Choroid plexus epithelial cell (primary cell): ENCODE results near the gene FDXACB1.

Experiments used
- DNase-seq: peaks from one replicate; pipeline ENCODE4 v3.0.0-alpha.2; 2010; ENCODE audit warnings: low read depth
- H3K4me3 ChIP-seq: 2 replicates; pipeline ENCODE4 v1.5.1; 2011; ENCODE audit warnings: low read depth, mild to moderate bottlenecking, control low read depth, low read length, moderate library complexity
- TF ChIP-seq, protein P1 (sequence below): conservative IDR thresholded peaks from 2 replicates; pipeline ENCODE4 v1.5.1; 2011; ENCODE audit warnings: low read depth, mild to moderate bottlenecking, control low read depth, inconsistent platforms, low read length, moderate library complexity

The FDXACB1 gene

GRCh38 chr11:111845276-111846028 lies 33.5 kb downstream of the FDXACB1 start:
- TF ChIP-seq, protein P1, sequence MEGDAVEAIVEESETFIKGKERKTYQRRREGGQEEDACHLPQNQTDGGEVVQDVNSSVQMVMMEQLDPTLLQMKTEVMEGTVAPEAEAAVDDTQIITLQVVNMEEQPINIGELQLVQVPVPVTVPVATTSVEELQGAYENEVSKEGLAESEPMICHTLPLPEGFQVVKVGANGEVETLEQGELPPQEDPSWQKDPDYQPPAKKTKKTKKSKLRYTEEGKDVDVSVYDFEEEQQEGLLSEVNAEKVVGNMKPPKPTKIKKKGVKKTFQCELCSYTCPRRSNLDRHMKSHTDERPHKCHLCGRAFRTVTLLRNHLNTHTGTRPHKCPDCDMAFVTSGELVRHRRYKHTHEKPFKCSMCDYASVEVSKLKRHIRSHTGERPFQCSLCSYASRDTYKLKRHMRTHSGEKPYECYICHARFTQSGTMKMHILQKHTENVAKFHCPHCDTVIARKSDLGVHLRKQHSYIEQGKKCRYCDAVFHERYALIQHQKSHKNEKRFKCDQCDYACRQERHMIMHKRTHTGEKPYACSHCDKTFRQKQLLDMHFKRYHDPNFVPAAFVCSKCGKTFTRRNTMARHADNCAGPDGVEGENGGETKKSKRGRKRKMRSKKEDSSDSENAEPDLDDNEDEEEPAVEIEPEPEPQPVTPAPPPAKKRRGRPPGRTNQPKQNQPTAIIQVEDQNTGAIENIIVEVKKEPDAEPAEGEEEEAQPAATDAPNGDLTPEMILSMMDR: no peak
- DNase-seq: peak; percentile 67
- H3K4me3 ChIP-seq: no peak overlapping the region

DNA sequence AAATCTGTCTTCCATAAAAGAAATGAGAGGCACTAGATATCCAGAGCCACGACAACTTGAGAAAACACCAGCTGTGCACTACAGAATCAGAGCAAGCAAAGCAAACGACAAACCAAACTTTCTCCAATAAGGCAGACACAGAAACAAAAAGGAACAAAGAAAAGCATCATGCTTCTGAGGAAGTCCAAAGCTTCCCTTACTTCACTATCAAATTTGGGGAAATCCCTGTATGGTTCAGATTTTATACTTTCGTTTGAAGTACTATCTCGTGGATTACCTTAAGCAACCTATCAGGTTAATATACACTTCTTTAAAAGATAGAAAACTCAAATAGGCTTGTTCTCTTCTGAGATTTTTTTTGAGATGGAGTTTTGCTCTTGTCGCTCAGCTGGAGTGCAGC lies 35.3 kb downstream of the FDXACB1 start:
- DNase-seq: no peak
- H3K4me3 ChIP-seq: no peak overlapping the region
- TF ChIP-seq, protein P1: no peak

- TF ChIP-seq, protein P1: peak; percentile 91
- no peak overlapping the region for H3K4me3 ChIP-seq
- DNase-seq: peak; percentile 99
These were observed 37.5 kb downstream of the FDXACB1 start for GRCh38 chr11:111841370-111842053.

DNA sequence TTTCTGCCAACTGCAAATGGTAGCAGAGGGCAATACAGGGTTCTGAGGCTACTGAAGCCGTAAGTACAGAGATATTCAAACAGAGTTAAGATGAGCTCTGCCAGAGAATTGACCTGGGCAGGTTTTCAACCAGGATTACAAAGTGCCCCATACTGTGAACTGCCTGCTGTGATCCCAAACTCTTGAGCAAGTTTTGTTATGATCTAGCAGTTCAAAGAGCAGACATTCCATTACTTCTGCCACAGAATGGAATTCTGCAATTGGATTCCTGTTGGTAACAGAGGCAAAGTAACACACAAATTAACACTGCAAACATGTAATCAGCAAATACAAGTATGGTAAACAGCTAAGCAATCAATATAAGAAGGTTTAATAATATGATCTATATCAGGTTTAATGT lies 38.8 kb downstream of the FDXACB1 start:
- TF ChIP-seq, protein P1: no peak
- peak; percentile 85 for DNase-seq
- no peak overlapping the region for H3K4me3 ChIP-seq

DNA sequence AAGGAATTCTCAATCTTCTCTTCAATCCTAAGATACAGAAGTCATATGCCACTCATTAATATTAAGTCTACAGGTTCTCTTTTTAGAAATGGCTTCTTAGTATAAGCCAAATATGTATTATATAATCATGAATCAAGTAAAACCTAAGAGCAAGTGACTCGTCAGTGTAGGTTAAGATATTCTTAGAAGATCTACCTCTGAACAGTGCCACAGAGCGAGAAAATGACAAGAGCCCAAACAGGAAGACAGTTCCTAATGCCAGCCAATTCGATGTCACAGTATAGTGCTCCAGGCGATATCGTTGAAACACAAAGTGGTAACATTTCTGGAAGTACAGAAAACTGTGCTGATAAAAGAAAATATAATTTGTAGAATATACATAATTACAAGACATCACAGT lies 40.9 kb downstream of the FDXACB1 start:
- TF ChIP-seq, protein P1: no peak
- no peak overlapping the region for H3K4me3 ChIP-seq
- no peak for DNase-seq

- TF ChIP-seq, protein P1: no peak
- no peak for DNase-seq
- no peak overlapping the region for H3K4me3 ChIP-seq
These were observed 41.5 kb downstream of the FDXACB1 start for GRCh38 chr11:111837366-111837891.

DNA sequence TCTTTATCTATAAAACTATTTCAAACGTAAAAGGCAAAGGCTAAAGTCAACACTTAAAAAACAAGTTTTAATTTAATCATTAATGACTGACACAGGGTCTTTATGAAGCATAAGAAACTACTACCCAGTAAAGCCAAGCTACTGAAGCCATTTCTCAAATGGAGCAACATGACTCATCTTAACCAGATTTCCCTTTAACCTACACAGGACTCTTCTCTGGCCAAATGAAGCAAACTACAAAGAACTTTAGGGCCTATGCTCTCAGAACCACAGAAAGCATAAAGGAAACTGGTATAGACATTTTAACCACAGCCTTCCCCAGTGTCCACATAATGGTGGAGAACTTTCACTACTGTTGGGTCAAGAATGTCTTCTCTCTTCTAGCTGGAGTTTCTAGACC lies 42.2 kb downstream of the FDXACB1 start:
- DNase-seq: peak; percentile 78
- H3K4me3 ChIP-seq: no peak overlapping the region
- TF ChIP-seq, protein P1: no peak
